GM18858 (cell line): ENCODE results near the gene PTGFRN.

Experiments
- ATAC-seq: cut with Tn5 transposase; IDR thresholded peaks from one replicate; pipeline ENCODE4 v1.9.1; 2021; ENCODE audit not compliant: unreplicated experiment

PTGFRN gene

DNA sequence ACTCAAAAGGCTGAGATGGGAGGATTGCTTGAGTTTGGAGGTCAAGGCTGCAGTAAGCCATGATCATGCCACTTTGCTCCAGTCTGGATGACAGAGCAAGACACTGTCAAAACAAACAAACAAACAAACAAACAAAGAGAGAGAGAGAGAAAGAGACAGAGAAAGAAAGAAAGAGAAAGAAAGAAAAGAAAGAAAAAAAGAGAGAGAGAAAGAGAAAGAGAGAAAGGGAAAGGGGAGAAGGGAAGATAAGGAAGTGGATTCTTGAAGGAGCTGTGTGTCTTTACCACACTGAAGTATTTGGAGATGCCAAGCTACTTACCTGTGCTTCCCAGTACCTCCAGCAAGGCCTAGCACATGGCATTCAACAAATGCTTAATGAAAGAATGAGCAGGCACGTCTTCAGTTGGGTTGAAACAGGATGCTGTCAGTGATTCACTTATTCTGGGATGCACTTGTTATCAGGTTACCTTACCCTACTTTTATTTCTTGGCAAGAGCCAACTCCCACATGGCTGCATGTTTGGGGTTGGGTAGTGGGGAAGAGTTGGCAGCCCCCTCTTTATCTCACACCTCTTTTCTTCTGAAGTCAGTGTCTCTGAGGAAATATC is 120.7 kb downstream of the PTGFRN start:
- no peak for ATAC-seq

DNA sequence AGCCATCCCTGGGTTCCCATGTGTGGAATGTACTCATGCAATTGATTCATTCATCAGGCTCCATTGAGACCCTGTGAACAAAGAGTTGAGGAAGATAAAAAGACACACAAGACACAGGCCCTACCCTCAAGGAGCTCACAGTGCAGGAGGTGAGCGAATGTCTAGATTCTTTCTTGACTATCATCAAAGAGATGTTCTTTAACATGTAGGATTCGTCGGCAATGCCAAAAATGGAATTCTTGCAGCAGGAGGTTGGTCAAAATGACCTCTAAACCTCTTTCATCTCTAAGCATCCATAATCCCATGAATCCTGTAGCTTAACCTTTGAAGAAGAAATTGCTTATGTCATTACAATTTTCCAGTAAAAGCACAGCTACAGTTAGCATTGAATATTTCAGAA is 122.5 kb downstream of the PTGFRN start:
- ATAC-seq = no peak

DNA sequence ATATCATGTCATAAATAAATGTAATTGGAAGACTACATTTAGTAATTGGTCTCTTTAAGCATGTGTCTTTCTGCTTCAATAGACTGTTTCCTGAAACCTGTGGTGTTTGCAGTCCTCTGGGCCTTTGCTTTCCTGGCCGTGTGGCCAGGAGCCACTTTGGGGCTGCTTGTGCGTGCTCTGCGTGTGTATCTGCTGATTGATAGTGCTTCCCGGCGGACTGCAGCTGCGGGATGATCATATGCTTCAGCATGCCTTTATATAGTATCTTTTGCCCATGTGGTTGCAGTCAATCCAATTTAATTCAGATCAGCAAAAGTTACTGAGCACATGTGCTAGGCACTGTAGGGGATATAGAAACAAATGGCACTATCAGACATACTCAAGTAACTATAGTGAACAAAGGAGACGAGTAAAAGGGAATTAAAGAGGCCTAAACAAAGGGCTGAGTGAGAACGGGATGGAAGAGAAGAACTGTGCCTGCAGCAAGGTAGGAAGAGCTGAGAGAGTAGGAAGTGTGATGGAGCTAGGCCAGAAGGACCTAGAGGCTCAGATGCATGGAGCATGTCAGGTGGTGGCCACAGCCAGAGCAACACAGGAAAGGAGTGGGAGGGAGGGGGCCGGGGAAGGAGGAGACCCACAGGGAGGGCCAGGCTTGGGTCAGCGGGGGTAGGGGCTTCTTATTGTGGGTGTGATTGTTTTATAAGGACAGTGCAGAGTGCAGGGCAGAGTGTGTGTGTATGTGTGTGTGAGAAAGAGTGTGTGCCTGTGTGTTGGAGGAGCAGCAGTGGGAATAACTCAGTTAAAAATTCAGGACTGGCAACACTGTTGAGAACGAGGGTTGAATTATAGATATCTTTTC is 123.2 kb downstream of the PTGFRN start:
- ATAC-seq = no peak

DNA sequence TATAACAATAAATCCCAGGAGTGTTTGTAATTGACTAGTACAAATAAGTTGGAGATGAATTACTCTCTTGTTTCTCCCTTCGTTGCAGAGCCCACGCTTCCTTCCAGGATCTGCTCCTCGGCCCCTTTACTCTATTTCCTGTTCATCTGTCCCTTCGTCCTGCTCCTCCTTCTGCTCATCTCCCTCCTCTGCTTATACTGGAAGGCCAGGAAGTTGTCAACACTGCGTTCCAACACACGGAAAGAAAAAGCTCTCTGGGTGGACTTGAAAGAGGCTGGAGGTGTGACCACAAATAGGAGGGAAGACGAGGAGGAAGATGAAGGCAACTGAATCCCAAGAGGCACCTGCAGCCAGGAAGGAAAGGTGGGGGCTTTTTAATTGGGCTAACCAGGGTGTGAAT is 124.1 kb downstream of the PTGFRN start:
- ATAC-seq = no peak

DNA sequence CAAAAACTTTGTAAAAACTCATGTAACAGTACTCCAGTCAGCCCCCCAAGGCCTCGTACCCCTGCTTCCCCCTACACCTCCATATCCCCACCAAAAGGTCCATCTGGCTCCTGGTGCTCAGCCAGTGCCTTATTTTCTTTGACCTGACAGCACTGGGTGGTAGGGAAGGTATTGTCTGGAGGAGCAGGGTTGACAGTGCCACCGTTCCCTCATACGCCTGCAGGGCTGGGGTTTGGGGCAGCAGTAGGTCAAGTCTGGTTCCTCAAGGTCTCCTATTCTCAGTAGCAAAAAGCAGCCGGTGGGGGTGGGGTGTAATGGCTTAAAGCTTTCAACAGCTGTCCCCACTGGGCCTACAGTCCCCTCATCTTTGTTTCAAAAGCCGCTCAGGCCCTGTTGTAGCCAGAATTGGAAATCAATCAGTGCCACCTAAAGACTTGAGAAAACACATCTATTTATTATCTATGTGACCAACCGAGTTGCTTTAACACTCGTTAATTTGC is 125.1 kb downstream of the PTGFRN start:
- ATAC-seq = no peak

DNA sequence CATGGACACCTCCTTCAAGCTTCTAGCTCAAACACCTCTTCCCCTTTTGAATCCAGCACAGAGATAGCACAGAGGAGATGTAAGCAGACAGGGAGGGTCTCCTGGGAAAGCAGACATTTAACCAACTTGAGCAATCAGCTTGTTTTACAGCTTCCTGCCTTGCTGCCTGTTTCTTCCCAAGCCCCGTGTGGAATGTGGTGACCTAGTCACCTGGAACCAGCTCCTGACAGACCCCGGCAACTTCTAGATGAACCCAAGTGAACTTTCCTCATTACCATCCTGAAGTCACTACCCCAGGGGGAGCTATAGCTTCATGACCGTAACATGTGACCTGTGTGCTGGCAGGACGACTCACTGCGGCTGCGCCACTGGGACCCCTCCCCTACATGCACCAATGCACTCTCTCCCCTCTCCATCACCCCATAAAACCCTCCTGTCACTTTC is 126.3 kb downstream of the PTGFRN start:
- no peak for ATAC-seq

DNA sequence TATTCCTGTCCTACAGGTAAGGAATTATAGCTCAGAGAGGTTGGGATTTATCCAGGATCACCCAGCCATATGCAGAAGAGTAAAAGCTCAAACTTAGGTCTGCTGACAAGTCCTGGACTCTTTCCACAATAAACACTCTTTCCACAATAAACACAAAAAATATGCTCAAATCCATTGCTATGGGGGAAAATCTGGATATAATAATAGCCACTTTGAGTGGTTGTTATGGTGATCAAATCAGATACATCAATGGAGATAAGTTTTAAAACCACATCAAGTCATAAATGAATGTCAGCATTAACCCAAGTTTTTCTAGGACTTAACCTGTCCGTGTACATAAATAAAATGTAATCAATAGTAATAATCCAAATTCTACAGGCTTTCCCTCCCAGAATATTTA is 128.1 kb downstream of the PTGFRN start:
- no peak for ATAC-seq

DNA sequence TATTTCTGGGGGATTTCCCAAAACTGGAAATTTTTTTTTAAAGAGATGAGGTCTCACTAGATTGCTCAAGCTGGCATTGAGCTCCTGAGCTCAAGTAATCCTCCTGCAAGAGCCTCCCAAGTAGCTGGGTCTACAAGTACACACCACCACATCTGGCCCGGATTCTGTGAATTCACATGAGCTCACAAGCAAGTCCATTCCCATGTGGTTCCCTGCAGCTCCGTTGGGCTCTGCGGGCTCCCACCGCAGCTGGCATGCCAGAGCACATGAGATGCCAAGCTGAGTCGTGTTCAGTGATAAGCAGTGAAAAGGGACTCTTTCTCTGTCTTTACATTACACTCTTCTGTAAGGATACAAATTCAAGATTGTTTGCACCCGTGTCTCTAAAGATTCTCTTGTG is 128.5 kb downstream of the PTGFRN start:
- no peak for ATAC-seq
